22Rv1 (cell line): ENCODE data around the gene CUX1.

ENCODE experiments used
- ZFX ChIP-seq: fragments of 450-650 bp; IDR thresholded peaks from 2 replicates; pipeline ENCODE4 v1.6.1; 2017; ENCODE audit warnings: antibody characterized with exemption, borderline replicate concordance
- TF ChIP-seq, protein P1 (sequence below): fragments of 450-650 bp; IDR thresholded peaks from 2 replicates; pipeline ENCODE4 v1.5.1; 2017; ENCODE audit warnings: mild to moderate bottlenecking

DNA sequence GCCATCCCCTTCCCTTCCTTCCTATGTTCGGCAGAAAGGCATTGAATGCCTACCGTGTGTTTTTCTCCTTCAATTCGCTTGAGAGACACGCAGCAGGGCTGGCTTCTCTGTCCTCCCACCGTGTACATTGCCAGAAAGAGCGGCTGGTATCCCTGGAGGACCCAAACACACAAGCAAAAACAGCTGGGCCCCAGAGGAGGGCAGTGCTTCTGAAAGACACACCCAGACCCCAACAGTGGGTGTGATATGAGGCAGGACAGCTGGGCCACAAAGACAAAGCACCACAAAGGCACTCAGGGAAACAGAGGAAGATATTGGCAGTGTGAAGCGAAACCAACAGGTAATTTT is 336.1 kb downstream of the CUX1 start:
- TF ChIP-seq, protein P1, sequence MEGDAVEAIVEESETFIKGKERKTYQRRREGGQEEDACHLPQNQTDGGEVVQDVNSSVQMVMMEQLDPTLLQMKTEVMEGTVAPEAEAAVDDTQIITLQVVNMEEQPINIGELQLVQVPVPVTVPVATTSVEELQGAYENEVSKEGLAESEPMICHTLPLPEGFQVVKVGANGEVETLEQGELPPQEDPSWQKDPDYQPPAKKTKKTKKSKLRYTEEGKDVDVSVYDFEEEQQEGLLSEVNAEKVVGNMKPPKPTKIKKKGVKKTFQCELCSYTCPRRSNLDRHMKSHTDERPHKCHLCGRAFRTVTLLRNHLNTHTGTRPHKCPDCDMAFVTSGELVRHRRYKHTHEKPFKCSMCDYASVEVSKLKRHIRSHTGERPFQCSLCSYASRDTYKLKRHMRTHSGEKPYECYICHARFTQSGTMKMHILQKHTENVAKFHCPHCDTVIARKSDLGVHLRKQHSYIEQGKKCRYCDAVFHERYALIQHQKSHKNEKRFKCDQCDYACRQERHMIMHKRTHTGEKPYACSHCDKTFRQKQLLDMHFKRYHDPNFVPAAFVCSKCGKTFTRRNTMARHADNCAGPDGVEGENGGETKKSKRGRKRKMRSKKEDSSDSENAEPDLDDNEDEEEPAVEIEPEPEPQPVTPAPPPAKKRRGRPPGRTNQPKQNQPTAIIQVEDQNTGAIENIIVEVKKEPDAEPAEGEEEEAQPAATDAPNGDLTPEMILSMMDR = no peak
- TF ChIP-seq ZFX = no peak
